LHCN-M2 (cell line): Measurements from ENCODE around the gene ARRB1. TPM values are rescaled to one million over a fixed set of nuclear protein-coding genes. Genes with fewer than 3 reads are reported as not detected.
"Not testable (repeated sequence)": the region's sequence is repeated elsewhere in the genome, so short reads cannot be mapped to it uniquely, and the experiment has no call there.

ENCODE experiments used
- DNase-seq: peaks from one replicate; pipeline ENCODE4 v3.0.0-alpha.2; 2012; ENCODE audit warnings: low read depth
- total RNA-seq: library from RNA; depleted of rRNA; stranded (reverse); fragments of >200 nt; gene quantifications from 2 replicates; pipeline ENCODE4 v1.2.3, GENCODE V29; 2014

Gene ARRB1
- total RNA-seq, 1 experiment from 2014 or later = 22.4 TPM

- peak; percentile 45 for DNase-seq
These were observed 20.8 kb upstream of the ARRB1 start for GRCh38 chr11:75371949-75372876.

- DNase-seq = no peak
These were observed 18.2 kb upstream of the ARRB1 start for GRCh38 chr11:75369560-75370255.

- DNase-seq = not testable (repeated sequence)
These were observed 15.4 kb upstream of the ARRB1 start for GRCh38 chr11:75366826-75367225.

GRCh38 chr11:75365711-75366181 lies 14.3 kb upstream of the ARRB1 start:
- DNase-seq = peak; percentile 66

GRCh38 chr11:75362285-75362684 lies 10.8 kb upstream of the ARRB1 start:
- DNase-seq = not testable (repeated sequence)

- peak; percentile 89 for DNase-seq
These were observed 5.2 kb upstream of the ARRB1 start for GRCh38 chr11:75356613-75357012.

GRCh38 chr11:75355051-75355450 lies 3.6 kb upstream of the ARRB1 start:
- DNase-seq = no peak

- no peak for DNase-seq
These were observed 1.2 kb upstream of the ARRB1 start for GRCh38 chr11:75352588-75353206.

GRCh38 chr11:75351791-75352587 lies 528 bp upstream of the ARRB1 start:
- DNase-seq = peak; percentile 38

- no peak for DNase-seq
These were observed 519 bp downstream of the ARRB1 start for GRCh38 chr11:75350743-75351540.

- no peak for DNase-seq
These were observed 1.2 kb downstream of the ARRB1 start for GRCh38 chr11:75350122-75350742.

GRCh38 chr11:75349521-75350116 lies 1.8 kb downstream of the ARRB1 start:
- DNase-seq = no peak

GRCh38 chr11:75347781-75348566 lies 3.5 kb downstream of the ARRB1 start:
- DNase-seq = peak; percentile 92

GRCh38 chr11:75346912-75347647 lies 4.4 kb downstream of the ARRB1 start:
- no peak for DNase-seq

- no peak for DNase-seq
These were observed 5.2 kb downstream of the ARRB1 start for GRCh38 chr11:75346296-75346695.

- DNase-seq = no peak
These were observed 5.9 kb downstream of the ARRB1 start for GRCh38 chr11:75345455-75346160.

- no peak for DNase-seq
These were observed 6.6 kb downstream of the ARRB1 start for GRCh38 chr11:75344761-75345454.
